HepG2 (cell line): ENCODE measurements around the gene ENO3. TPM values are rescaled to one million over a fixed set of nuclear protein-coding genes. Genes with fewer than 3 reads are reported as not detected.

Experiments
- CEBPB ChIP-seq: IDR thresholded peaks from 2 replicates; pipeline ENCODE4 v1.6.1; 2011; ENCODE audit warnings: low read depth, low read length, improper control_type of control experiment, borderline replicate concordance
- GFI1 ChIP-seq: sonication (generic); formaldehyde crosslinking; IDR thresholded peaks from 2 replicates; pipeline ENCODE4 v1.5.0; 2020; ENCODE audit warnings: missing genetic modification reagents, mild to moderate bottlenecking, borderline replicate concordance
- KDM5A ChIP-seq: fragments of 200-600 bp; sonication (generic); IDR thresholded peaks from 2 replicates; pipeline ENCODE4 v1.7.0; 2018; ENCODE audit warnings: antibody characterized with exemption, mild to moderate bottlenecking, low read length, borderline replicate concordance
- NFIC ChIP-seq: IDR thresholded peaks from 2 replicates; pipeline ENCODE4 v1.6.1; 2012; ENCODE audit warnings: mild to moderate bottlenecking, low read length, inconsistent platforms
- XBP1 ChIP-seq: sonication (generic); formaldehyde crosslinking; IDR thresholded peaks from 2 replicates; pipeline ENCODE4 v1.5.0; 2020; ENCODE audit warnings: missing genetic modification reagents
- ZBTB1 ChIP-seq: sonication (generic); formaldehyde crosslinking; IDR thresholded peaks from 2 replicates; pipeline ENCODE4 v1.4.0; 2020; ENCODE audit warnings: missing genetic modification reagents, borderline replicate concordance
- ZC3H4 ChIP-seq: sonication (generic); formaldehyde crosslinking; IDR thresholded peaks from 2 replicates; pipeline ENCODE4 v1.4.0; 2020; ENCODE audit warnings: missing genetic modification reagents, borderline replicate concordance
- ZNF124 ChIP-seq: sonication (generic); formaldehyde crosslinking; IDR thresholded peaks from 2 replicates; pipeline ENCODE4 v1.4.0; 2020; ENCODE audit warnings: missing genetic modification reagents
- ZNF205 ChIP-seq: IDR thresholded peaks from 2 replicates; pipeline ENCODE4 v1.6.1; 2018; ENCODE audit warnings: missing biosample characterization, missing genetic modification reagents
- ZNF280D ChIP-seq: sonication (generic); formaldehyde crosslinking; IDR thresholded peaks from 2 replicates; pipeline ENCODE4 v1.5.1; 2020; ENCODE audit warnings: mild to moderate bottlenecking, missing genetic modification reagents
- ZNF749 ChIP-seq: sonication (generic); formaldehyde crosslinking; IDR thresholded peaks from 2 replicates; pipeline ENCODE4 v1.8.0; 2022; ENCODE audit warnings: mild to moderate bottlenecking, missing genetic modification reagents, moderate library complexity, borderline replicate concordance
- polyA plus RNA-seq, 8 experiments: library from polyadenylated mRNA; depleted of rRNA in 3 of 8; stranded (reverse) in 7 of 8; unstranded in 1 of 8; fragments of >200 nt; fragmentation: Illumina TruSeq in 4 of 8; extraction: Trizol in 4 of 8; gene quantifications; 2 replicates each; pipeline versions ENCODE4 v1.2.1 to v1.2.3, GENCODE V29; 2011 to 2016; ENCODE audit warnings: low read depth in 4 of 8, missing spikeins in 1 of 8, mixed read lengths in 1 of 8; ENCODE audit not compliant: insufficient read depth in 1 of 8
- total RNA-seq, 5 experiments: library from RNA; depleted of rRNA; stranded (reverse); fragments of >200 nt; fragmentation: Illumina TruSeq; extraction: Trizol; gene quantifications; 2 replicates each; pipeline ENCODE4 v1.2.3, GENCODE V29; 2016; ENCODE audit warnings: low read depth in 1 of 5
- TF ChIP-seq, protein P1 (sequence below): sonication (generic); formaldehyde crosslinking; IDR thresholded peaks from 2 replicates; pipeline ENCODE4 v1.9.0; 2021; ENCODE audit warnings: mild to moderate bottlenecking, missing genetic modification reagents
- TF ChIP-seq, protein P2 (sequence below): sonication (generic); formaldehyde crosslinking; IDR thresholded peaks from 2 replicates; pipeline ENCODE4 v1.5.0; 2020; ENCODE audit warnings: mild to moderate bottlenecking, missing genetic modification reagents, borderline replicate concordance

Gene ENO3
- total and polyA plus RNA-seq, 2 of the 13 experiments (the other 11 are each of a cell fraction or from before 2014, with no cell fraction given): 59.8 to 69.8 TPM

DNA sequence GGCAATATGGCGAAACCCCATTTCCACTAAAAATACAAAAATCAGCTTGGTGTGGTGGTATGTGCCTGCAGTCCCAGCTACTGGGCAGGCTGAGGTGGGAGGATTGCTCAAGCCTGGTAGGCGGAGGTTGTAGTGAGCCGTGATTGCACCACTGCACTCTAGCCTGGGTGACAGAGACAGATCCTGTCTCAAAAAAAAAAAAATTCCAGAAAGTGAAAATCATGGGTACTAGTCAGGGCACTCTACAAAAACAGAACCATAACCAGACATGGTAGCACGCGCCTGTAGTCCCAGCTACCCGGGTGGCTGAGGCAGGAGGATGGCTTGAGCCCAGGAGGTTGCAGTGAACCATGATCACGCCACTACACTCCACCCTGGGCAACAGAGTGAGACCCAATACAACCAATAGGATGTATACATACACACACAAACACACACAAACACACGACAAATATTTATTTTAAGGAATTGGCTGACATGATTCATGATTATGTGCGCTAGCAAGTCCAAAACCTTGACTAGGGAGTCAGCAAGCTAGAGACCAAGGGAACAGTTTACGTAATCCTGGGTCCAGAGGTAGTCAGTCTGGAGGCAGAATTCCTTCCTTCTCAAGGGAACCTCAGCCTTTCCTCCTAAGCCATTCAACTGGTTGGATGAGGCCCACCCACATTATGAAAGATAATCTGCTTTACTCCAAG lies 30.4 kb upstream of the ENO3 start (continued):
- TF ChIP-seq, protein P1, sequence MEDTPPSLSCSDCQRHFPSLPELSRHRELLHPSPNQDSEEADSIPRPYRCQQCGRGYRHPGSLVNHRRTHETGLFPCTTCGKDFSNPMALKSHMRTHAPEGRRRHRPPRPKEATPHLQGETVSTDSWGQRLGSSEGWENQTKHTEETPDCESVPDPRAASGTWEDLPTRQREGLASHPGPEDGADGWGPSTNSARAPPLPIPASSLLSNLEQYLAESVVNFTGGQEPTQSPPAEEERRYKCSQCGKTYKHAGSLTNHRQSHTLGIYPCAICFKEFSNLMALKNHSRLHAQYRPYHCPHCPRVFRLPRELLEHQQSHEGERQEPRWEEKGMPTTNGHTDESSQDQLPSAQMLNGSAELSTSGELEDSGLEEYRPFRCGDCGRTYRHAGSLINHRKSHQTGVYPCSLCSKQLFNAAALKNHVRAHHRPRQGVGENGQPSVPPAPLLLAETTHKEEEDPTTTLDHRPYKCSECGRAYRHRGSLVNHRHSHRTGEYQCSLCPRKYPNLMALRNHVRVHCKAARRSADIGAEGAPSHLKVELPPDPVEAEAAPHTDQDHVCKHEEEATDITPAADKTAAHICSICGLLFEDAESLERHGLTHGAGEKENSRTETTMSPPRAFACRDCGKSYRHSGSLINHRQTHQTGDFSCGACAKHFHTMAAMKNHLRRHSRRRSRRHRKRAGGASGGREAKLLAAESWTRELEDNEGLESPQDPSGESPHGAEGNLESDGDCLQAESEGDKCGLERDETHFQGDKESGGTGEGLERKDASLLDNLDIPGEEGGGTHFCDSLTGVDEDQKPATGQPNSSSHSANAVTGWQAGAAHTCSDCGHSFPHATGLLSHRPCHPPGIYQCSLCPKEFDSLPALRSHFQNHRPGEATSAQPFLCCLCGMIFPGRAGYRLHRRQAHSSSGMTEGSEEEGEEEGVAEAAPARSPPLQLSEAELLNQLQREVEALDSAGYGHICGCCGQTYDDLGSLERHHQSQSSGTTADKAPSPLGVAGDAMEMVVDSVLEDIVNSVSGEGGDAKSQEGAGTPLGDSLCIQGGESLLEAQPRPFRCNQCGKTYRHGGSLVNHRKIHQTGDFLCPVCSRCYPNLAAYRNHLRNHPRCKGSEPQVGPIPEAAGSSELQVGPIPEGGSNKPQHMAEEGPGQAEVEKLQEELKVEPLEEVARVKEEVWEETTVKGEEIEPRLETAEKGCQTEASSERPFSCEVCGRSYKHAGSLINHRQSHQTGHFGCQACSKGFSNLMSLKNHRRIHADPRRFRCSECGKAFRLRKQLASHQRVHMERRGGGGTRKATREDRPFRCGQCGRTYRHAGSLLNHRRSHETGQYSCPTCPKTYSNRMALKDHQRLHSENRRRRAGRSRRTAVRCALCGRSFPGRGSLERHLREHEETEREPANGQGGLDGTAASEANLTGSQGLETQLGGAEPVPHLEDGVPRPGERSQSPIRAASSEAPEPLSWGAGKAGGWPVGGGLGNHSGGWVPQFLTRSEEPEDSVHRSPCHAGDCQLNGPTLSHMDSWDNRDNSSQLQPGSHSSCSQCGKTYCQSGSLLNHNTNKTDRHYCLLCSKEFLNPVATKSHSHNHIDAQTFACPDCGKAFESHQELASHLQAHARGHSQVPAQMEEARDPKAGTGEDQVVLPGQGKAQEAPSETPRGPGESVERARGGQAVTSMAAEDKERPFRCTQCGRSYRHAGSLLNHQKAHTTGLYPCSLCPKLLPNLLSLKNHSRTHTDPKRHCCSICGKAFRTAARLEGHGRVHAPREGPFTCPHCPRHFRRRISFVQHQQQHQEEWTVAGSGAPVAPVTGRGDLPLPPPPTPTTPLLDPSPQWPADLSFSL: peak; percentile 73
- TF ChIP-seq ZBTB1 (no peak), ZNF280D (CRISPR knock-in tag) (no peak), ZNF749 (CRISPR knock-in tag) (no peak), CEBPB (peak; percentile 93), GFI1 (CRISPR knock-in tag) (peak; percentile 67; the same call in 1 of the 2 replicates), ZC3H4 (CRISPR knock-in tag) (no peak), KDM5A (no peak), NFIC (no peak), ZNF205 (CRISPR knock-in tag) (peak; percentile 47; the same call in 1 of the 2 replicates), ZNF124 (CRISPR knock-in tag) (no peak), XBP1 (CRISPR knock-in tag) (no peak)
- TF ChIP-seq, protein P2, sequence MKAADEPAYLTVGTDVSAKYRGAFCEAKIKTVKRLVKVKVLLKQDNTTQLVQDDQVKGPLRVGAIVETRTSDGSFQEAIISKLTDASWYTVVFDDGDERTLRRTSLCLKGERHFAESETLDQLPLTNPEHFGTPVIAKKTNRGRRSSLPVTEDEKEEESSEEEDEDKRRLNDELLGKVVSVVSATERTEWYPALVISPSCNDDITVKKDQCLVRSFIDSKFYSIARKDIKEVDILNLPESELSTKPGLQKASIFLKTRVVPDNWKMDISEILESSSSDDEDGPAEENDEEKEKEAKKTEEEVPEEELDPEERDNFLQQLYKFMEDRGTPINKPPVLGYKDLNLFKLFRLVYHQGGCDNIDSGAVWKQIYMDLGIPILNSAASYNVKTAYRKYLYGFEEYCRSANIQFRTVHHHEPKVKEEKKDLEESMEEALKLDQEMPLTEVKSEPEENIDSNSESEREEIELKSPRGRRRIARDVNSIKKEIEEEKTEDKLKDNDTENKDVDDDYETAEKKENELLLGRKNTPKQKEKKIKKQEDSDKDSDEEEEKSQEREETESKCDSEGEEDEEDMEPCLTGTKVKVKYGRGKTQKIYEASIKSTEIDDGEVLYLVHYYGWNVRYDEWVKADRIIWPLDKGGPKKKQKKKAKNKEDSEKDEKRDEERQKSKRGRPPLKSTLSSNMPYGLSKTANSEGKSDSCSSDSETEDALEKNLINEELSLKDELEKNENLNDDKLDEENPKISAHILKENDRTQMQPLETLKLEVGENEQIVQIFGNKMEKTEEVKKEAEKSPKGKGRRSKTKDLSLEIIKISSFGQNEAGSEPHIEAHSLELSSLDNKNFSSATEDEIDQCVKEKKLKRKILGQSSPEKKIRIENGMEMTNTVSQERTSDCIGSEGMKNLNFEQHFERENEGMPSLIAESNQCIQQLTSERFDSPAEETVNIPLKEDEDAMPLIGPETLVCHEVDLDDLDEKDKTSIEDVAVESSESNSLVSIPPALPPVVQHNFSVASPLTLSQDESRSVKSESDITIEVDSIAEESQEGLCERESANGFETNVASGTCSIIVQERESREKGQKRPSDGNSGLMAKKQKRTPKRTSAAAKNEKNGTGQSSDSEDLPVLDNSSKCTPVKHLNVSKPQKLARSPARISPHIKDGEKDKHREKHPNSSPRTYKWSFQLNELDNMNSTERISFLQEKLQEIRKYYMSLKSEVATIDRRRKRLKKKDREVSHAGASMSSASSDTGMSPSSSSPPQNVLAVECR: peak; percentile 32; the same call in 1 of the 2 replicates
